SW480 (cell line): ENCODE data around the gene ADNP.

Experiments
- DNase-seq: peaks from one replicate; pipeline ENCODE4 v3.0.0-alpha.2; 2016; ENCODE audit warnings: low spot score

The ADNP gene

DNA sequence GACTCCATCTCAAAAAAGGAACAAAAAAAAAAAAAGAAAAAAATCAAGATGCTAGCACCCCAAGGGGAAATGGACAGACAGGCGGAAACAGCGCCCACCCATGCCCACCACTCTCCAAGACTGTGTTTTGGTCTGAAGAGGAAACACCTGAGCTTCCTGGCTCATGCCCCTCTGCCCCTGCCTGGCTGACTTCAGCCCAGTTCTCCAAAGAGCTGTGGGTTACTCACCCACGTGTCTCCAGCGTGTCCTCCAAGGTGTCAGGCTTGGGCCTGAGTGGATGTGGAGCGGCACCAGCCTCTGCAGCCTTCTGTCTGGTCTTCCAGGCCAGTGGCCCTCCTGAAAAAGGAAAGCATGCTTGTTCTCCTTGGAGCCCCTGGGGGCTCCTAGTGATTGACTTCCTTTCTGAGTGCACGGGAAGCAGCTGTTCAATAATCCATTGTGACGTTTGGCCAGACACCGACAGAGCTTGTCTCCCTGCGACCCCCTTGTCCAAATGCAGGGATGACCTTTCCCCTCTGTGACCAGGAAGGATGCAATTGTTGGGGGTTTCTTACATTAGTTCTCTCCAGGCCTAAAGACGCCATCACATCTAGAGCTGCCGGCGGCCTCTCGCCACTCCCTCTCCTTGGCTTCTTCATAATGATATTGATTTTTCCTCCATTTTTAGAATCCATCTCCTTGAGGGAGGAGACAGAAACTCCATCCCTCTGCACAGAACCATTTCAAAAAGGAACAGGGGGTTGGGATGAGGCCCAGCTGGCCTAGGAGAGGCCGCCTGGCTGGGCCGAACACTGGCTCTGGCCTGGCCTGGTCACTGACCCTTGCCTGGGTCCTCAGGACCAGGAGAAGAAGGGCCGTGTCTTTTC, 58.4 kb downstream of the ADNP start:
- DNase-seq = no peak

DNA sequence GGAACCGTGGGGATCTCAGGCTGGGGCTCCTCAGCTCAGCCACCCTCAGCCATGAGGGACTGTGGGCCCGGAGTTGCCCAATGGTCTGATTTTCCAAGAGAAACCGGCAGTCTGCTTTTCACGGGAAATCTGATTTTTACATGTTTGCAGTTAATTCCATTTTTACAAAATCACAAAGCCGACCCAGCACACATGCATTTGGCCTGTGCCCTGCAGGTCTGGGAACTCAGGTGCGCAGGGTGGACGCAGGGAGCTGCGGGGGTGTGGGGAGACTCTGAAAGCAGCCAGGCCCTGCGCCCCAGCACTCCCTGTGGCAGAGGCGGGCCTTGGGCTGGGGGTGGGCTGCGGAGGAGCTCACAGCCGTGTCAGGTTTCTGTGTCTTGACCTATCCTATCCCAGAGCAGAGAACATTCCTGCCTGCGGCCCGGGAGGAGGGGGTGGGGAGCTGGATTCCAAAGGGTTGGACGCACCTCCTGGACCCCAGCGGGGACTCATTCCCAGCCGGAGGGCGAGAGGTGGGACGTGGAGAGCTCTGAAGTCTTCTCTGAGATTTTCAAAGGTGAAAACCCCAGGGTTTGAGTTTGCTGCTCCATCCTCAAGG, 60.6 kb downstream of the ADNP start:
- DNase-seq = no peak

DNA sequence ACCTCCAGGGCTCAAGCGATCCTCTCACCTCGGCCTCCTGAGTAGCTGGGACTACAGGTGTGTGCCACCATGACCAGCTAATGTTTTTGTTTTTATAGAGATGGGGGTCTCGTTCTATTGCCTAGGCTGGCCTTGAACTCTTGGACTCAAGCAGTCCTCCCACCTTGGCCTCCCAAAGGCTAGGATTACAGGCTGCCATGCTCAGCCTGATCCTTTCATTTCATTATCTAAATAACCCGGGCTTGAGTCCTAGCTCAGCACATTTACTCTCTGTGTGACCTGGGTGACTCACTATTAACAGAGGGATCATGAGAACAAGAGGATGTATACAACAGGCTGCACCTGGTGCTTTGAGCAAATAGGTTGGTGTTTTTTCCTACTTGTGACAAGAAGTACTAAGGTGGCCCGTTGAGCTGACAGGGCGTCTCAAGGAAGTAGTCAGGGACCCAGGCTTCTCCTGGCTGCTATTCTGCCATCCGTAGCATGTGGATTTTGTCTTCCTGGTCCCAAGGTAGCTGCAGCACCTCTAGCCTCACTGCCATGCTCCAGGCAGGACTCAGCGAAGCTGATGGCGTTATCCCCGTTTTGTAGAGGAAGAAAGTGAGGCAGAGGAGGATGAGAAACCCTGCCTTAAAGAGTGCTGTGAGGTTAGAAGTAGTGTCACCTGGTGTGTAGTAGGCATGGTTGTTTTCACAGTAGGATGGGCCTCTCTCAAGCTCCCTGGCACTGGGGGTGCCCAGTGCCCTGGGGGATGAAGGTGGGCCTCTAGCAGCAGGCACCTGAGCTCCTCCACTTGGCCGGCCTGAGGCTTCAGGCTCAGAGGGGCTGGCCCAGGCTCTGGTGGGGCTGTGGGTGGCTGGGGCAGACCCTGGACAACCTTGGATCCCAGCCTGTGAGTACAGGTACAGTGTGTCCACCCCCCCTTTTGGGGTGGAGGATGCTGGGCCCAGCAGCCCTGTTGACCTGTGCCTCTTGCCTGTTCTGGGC, 62.4 kb downstream of the ADNP start:
- no peak for DNase-seq

DNA sequence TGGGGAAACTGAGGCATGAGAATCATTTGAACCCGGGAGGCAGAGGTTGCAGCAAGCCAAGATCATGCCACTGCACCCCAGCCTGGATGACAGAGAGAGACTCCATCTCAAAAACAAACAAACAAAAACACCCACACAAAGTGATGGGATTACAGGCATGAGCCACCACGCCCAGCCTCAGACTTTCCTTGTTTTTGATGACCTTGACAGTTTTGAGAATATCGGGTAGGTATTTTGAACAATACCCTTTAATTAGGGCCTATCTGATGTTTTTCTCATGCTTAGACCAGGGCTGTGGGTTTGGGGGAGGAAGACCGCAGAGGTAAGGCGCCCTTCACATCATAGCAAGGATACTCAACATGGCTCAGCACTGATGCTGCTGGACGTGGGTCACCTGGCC, 63.4 kb downstream of the ADNP start:
- no peak for DNase-seq

DNA sequence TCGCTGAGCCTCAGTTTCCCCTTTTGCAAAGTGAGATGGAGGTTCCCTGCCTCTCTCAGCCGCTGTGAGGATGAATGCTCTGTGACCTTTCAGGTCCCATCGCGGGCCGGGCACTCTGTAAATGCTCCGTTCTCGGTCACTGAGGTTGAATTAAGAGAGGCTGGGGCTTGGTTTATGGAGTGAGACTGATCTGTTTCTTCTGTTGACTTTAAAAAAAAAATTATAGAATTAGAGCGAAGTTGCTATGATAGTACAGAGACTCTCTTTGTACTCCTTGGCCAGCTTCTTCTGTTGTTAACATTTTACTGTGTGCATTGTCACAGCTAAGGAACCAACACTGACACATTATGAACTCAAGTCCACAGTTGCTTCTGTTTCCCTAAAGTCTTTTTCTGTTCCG, 64.4 kb downstream of the ADNP start:
- DNase-seq = no peak

DNA sequence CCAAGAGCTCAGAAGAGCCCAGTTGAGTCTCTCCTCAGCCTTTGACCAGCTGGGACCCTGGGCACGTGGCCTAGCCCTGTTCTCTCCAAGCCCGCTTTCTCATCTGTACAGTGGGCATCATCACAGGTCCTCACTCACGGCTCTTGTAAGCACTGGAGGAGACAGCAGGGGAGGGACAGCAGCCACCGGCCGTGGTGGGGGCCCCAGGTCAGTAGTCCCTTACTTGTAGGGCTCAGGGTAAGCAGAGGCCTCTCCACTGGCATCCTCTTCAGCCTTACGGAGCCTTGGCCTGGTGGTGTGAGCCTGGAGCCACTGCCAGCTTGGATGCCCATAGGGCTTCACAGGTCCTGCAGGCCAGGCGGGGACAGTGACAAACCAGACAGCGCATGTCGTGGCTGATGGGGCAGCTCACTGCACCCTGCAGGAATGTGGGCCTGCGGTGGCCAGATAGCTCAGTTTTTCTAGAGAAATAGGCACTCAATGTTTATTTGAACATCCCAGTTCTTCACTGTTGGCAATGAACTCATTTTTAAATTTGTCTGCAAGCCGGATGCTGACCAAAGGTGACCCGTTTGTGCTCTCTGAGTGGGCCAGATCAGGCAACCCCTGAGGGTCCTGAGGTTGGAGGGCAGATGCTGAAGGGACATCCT, 65.1 kb downstream of the ADNP start:
- DNase-seq = no peak

DNA sequence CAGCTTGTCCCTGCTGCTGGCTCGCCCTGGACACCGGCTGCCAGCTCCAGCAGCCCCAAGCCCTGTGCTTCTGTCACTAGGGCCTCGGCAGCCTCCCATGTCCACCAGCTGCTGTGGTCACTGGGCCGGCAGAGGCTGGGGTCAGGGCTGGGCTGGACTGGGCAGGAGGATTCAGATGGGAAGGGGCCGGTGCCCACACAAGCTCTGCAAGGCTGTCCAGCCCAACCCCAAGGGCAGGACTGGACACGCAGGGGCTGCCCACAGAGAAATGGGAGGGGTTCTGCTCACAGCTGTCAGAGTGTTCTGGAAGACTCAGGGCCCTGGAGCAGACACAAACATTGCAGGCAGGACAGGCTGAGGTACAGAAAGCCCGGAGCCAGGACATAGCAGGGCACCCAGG, 65.6 kb downstream of the ADNP start:
- no peak for DNase-seq

DNA sequence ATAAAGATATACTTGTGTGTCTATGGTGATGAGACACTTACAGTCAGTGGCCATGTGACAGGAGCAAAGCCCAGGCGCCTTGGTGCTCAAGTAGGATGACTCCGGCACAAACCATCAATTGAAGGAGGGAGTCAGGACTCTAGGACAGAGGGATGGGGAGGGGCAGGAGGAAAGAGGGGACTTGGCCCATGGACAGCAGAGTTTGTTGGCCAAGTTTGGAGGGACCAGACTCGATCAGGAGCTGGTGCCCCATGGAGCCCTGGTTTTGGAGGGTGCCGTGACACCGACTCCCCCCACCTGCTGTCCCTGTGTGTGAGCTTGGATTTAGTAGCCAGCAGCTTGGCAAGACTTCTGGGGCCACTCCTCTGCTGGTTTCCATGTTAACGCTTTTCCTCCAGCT, 66.1 kb downstream of the ADNP start:
- no peak for DNase-seq

DNA sequence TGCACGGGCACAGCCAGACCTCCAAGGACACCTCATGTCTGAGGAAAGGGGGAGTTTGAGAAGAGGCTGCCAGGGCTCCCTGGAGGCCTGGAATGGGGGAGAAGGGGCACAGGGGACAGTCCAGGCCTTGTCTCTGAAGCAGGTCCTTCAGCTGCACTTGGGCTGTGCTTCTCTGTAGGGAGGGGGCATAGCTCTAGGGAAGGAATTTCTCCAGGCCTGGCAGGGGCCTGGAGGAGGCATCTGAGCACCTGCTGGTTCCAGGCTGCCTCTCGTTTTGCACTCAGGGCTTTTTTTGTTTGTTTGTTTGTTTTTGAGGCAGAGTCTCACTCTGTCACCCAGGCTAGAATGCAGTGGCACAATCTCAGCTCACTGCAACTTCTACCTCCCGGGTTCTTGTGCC, 68.7 kb downstream of the ADNP start:
- no peak for DNase-seq

DNA sequence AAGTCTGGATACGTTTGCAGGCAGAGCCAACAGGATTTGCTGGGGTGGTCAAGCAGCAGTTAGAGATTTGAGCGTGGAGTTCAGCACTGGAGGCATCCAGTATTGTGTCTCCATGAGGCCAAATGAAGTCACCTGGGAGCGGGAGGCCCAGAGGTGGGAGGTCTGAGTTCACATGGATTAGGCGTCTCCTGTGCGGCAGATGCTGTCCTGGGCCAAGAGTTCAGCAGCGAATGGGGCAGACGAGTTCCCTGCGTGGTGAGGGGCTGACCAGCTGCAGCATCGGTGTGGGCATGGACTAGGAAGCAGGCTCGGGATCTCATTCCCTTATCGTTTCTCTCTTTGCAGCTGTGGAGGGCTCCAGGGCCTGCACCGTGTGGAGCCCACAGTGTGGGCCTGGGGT, 70.2 kb downstream of the ADNP start:
- no peak for DNase-seq

DNA sequence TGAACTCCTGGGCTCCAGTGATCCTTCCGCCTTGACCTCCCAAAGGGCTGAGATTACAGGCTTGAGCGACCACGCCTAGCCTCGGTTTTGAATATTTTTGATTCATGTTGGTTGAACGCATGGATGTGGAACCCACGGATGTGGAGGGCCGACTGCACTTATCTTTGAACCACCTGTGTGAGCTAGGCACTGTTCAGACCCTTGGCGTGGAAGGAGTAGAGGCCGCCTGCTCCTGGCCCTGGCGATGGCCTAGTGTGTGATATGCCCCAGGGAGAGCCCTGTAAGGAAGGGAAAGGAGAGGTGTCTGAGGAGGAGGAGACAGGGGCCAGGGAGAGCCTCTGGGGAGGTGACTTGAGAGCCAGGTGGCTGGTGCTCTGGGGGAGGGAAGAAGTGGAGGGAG, 72.1 kb downstream of the ADNP start:
- no peak for DNase-seq

DNA sequence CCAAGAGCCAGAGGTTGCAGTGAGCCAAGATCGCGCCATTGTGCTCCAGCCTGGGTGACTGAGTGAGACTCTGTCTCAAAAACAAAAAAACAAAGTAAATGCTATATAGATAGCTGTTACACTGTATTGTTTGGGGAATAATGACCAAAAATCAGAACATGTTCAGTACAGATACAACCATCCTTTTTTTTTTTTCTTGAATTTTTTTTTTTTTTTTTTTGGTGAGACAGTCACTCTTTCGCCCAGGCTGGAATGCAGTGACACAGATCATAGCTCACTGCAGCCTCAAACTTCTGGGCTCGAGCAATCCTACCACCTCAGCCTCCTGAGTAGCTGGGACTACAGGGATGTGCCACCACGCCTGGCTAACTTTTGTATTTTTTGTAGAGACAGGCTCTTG, 72.7 kb downstream of the ADNP start:
- DNase-seq = no peak

DNA sequence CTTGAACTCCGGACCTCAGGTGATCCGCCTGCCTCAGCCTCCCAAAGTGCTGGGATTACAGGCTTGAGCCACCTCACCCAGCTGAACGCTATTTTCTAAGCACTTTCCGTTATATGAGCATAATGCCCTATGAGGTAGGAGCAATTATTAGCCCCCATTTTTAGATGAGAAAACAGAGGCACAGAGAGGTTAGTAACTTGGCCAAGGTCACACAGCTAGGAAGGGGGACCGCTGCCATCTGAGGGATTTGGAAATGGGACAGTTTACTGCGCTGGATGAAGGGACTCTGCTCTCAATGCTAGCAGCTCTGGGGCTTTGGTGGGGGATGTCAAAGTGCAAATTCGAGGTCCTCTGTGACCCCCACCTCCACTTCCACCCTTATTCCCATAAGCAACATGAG, 73.9 kb downstream of the ADNP start:
- no peak for DNase-seq

DNA sequence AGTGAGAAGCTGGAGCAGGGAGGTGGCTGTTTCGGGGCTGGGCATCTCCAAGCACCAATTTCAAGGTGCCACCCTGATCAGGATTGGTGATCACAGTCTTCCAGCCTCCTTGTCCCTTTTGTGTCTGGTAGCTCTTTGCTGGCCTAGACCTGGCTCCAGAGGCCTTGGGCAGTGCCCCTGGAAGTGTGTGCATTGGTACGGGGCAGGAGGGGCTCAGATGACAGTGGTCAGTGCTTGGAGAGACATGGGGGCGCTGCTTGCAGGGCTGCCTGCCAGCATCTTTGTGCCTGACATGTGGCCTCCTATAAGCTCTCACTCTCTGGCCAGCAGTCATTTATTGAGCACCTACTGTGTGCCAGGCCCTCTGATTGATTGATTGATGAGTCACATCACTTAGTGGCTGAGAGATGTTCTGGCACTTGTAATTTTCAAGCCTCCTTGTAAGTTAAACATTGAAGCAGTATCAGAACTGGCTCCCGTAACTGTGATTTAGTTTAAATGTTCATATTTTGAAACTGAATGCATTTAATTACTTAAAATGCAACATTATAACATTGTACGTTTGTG, 74.7 kb downstream of the ADNP start:
- no peak for DNase-seq

DNA sequence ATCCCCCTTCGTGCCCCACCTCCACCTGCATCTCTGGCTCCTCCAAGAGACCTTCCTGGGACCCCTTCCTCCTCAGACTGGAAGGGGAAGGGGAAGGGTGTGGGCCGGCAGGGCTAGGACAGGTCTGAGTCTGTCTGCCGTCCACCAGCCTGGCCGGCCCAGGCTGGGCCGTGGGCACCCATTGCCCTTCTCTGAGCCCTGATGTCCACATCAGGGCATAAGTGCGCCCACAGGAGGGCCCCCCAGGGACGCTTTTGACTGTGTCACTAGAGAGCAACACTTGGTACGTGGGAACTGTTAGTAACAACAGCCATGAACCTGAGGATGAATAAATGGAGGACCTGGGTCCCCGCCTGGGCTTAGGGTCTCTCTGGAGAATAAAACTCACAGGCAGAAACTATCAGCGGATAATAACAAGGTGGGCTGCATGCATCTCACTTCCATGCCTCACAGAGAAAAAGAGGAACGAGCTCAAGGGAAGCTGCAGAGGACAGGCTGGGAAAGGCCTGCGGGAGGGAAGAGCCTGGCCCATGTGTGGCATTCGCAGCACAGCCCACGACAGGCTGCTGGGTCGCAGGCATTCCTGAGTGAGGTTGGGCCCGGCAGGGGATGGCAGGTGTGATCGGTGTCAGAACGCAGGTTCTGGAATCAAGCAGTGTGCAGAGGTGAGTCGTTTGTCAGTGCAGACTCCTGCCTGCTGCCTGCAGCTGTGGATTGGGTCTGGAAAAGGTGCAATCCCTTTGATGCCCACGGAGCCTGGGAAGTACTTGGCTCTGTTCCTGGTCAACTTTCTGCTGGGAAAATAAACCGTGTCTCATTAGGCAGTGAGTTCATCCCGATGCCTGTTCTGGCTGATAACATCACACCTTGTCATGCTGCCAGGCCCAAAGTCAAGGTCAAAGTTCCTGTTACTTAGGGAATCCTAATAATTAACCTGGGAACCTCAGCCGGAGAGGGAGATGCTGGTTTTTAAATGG, 75.5 kb downstream of the ADNP start:
- DNase-seq = peak; percentile 88

DNA sequence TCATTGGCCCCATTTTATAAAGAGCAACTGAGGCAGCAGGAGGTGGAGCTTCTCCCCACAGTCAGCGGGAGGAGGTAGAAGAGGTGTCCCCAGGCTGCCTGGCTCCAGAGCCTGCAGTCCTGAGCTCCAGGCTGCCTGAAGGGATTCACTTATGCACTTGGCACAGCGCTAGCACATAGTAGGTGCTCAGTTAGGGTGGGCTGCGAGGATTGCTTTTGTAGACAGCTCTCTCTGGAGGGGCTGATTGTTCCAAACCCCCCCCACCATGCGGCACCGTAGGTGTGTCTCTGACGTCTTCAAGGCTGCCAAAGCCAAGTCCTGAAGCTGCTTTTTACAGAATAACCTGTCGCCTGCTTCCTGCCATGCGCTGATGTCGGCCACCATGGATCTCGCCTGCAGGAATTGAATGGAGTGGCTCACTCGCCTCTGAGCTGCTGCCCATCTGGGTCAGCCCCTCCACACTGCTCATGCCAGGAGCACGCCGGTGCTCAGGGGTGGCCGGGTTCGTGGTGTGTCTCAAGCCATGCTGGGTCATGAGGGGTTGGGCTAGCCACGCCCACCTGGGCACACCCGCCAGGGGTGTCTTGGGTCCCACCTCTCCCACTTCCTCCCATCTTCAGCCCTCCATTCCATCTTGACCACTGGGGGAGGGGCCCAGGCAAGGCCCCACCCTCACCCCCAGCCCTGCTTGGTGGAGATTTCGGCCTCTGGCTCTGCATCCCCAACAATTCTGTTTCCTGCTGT, 76.6 kb downstream of the ADNP start:
- DNase-seq = no peak

DNA sequence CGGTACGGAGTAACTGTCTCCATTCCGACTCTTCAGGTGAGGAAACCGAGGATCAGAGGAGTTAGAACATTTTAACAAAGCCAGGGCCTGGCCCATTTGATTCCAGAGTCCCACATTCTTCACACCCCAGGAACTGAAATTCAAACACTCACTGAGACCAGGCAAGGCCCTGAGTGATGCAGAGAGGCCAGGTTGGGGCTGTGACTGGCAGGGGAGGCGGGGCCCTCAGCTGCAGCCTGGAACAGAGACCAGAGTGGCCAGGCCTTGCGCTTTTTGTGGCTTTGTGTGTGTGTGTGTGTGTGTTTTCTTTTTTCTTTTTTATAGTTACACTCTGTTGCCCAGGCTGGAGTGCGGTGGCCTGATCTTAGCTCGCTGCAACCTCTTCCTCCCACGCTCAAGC, 79.2 kb downstream of the ADNP start:
- DNase-seq = no peak

DNA sequence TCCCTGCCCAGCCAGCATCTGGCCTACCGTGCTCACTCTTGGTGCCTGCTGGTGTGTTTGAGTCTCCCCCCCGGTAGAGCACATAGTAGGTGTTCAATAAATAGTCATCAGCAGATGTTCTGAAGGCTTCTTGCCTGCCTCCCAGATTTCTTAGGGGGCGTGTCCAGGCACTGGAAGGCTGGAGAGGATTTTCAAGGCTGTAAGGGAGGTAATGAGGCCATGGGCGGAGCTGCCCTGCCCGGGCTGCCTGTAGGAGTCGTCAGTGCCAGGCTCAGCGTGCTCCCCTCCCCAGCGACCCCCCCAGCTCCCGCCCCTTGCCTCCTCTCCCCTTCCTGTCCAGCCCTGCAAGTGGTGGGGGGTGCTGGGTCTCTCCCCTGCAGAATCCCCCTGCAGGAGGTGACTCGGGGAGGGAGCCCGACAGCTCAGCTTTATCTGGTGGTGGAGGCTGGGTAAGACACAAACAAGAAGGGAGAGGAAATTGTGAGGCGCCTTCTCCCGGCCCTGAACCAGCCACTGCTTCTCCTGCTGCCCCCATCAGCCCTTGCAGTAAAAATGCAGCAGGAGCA, 80.4 kb downstream of the ADNP start:
- DNase-seq = no peak

DNA sequence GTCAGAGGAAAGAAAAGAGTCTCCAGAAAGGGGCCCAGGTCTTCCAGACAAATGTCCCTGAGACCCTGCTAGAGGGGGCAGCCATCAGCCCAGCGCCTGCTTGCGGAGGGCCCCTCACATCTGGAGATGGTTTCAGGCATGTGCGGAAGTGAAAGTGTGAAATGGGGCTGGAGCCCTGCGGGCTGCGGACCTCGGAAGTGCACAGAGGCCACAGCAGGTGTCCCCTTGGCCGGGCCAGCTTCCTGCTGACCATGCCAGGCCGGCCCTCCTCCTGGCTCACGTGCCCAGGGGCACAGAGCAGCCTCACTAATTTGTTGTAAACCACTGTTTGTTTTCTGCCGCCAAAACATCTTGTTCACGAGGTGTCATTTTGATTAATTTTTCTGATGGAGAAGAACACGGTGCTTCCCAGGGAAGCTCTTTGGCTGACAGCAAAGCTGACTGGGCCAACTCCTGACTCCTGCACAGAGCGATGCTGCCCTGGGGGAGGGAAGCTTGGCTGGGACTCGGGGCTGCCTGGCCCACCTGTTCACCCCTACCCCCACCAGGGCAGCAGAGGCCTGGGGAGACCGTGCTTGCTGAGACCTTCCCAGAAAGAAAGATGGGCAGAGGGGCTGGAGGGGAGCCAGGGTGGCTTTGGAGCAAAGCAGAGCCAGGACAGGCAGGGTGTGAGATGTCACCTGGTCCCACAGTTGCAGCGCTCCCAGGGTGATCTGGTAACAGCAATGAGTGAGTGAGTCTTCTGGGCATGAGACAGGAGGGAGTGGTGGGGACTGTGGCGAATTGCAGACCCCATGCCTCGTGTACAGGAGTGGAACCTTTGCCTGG, 82.2 kb downstream of the ADNP start:
- DNase-seq = no peak
